ENCODE results near the gene SHD. TPM values are rescaled to one million over a fixed set of nuclear protein-coding genes. Genes with fewer than 3 reads are reported as not detected.

Gene SHD
- total and polyA plus RNA-seq, 2 of the 8 experiments (the other 6 are each of a cell fraction or from before 2014, with no cell fraction given): 5.8 to 10.7 TPM

GRCh38 chr19:4234862-4235201, 44.2 kb upstream of the SHD start:
- no peak overlapping the region for H3K14ac ChIP-seq (ENCODE audit: insufficient read length)
- no peak overlapping the region; a peak in 1 of 7 replicates for H3K9ac ChIP-seq (replicated peaks in 1 of 4; ENCODE audit: extremely low read depth in 1 of 4, low read depth in 3 of 4, low read length in 3 of 4)
- H3K79me1 ChIP-seq (ENCODE audit: low read depth, low read length): no peaks in the 10 kb centered on the region
- POLR2A ChIA-PET (ENCODE audit: partially characterized antibody): interaction anchor here (1.3 to 1.5 kb wide), 2 partner anchors 12 to 14 kb away, joined by 3 to 4 read pairs; partner anchors contain the start of gene YJU2
- H2AFZ ChIP-seq (ENCODE audit: low read length): no peak overlapping the region
- H3K23ac ChIP-seq (ENCODE audit: insufficient read length): no peak overlapping the region
- no peaks in the 10 kb centered on the region for H3K9me3 ChIP-seq (ENCODE audit: insufficient read depth in 2 of 2, low read depth in 1 of 2, low read length in 1 of 2)
- H4K91ac ChIP-seq (replicated peaks; ENCODE audit: insufficient read length, low read length): no peak overlapping the region
- no peaks in the 10 kb centered on the region for H4K20me1 ChIP-seq (replicated peaks in 1 of 2; ENCODE audit: control insufficient read depth in 1 of 2, insufficient read depth in 2 of 2, low read length in 2 of 2)
- no peak overlapping the region for H2BK120ac ChIP-seq (replicated peaks; ENCODE audit: low read depth, low read length)
- H4K8ac ChIP-seq (ENCODE audit: extremely low read depth, insufficient read depth, low read length): no peak overlapping the region
- no peak for FAIRE-seq
- H3K79me2 ChIP-seq (ENCODE audit: control insufficient read depth in 1 of 2, insufficient read depth in 2 of 2, low read length in 2 of 2): no peaks in the 10 kb centered on the region
- H3K18ac ChIP-seq (ENCODE audit: extremely low read depth, low read length): no peak overlapping the region
- no peak overlapping the region for H2BK5ac ChIP-seq (ENCODE audit: low read depth, low read length)
- no peaks in the 10 kb centered on the region for H3K4me1 ChIP-seq (replicated peaks in 1 of 4; ENCODE audit: control insufficient read depth in 3 of 4, insufficient read depth in 4 of 4, low read length in 3 of 4)
- no peak overlapping the region for H3K27ac ChIP-seq (ENCODE audit: low read depth, low read length)
- DNase-seq (ENCODE audit: low read depth in 1 of 2, low spot score in 2 of 2): no peak
- no peak overlapping the region; the same call in 1 of the 2 replicates for H2BK15ac ChIP-seq (ENCODE audit: low read length)
- no peaks in the 10 kb centered on the region for H3K36me3 ChIP-seq (ENCODE audit: control insufficient read depth in 2 of 4, insufficient read depth in 4 of 4, low read length in 3 of 4)
- WGBS, 2 experiments (ENCODE audit: extremely low coverage in 1 of 2, insufficient coverage in 1 of 2, insufficient read length in 1 of 2, insufficient replicate concordance in 2 of 2, low coverage in 1 of 2, low lambda C conversion rate in 2 of 2, missing lambda C conversion rate in 1 of 2): 89% methylated on average over 10 of the region's 13 CpGs; no CpG with 5 or more reads in 1 of the 2 experiments
- H3K56ac ChIP-seq (replicated peaks; ENCODE audit: insufficient read length, low read depth, low read length): no peak overlapping the region
- CTCF ChIA-PET (ENCODE audit: partially characterized antibody): interaction anchor here (0.8 to 4.4 kb wide), 11 partner anchors 9 to 123 kb away, joined by 3 to 25 read pairs (median 5); no protein-coding TSS in a partner anchor
- H3K23me2 ChIP-seq (ENCODE audit: low read depth, low read length): no peaks in the 10 kb centered on the region
- H2BK12ac ChIP-seq (ENCODE audit: low read depth, low read length): no peak overlapping the region
- no peak overlapping the region for H3K4me2 ChIP-seq (ENCODE audit: insufficient read depth in 1 of 2, low read depth in 2 of 2, low read length in 2 of 2)
- no peaks in the 10 kb centered on the region for H3K27me3 ChIP-seq (replicated peaks in 1 of 4; ENCODE audit: control insufficient read depth in 3 of 4, extremely low read depth in 1 of 4, insufficient read depth in 3 of 4, low read length in 3 of 4)
- no peak overlapping the region for H3K4me3 ChIP-seq (ENCODE audit: extremely low read depth in 1 of 4, insufficient read depth in 2 of 4, low read depth in 3 of 4, low read length in 4 of 4)
- no peak overlapping the region for H4K5ac ChIP-seq (ENCODE audit: insufficient read length, low read depth, low read length)
- no peak overlapping the region for H2AK5ac ChIP-seq (ENCODE audit: low read depth, low read length)
- peak overlapping the region; percentile 53 for H3K4ac ChIP-seq (replicated peaks; ENCODE audit: insufficient read length, low read depth, low read length)
- H2BK20ac ChIP-seq (ENCODE audit: low read length): no peak overlapping the region
- no peak for TF ChIP-seq TAF7 (optimal IDR thresholded peaks at IDR 0.05; ENCODE audit: borderline replicate concordance, low read depth, low read length)
- TF ChIP-seq POU5F1 (IDR thresholded peaks at IDR 0.05; ENCODE audit: low read depth, low read length): no peak
- no peak for TF ChIP-seq JUN (IDR thresholded peaks at IDR 0.05; ENCODE audit: low read depth, low read length)
